Endothelial cell of umbilical vein (primary cell): ENCODE data around the gene UBE2M. TPM values are rescaled to one million over a fixed set of nuclear protein-coding genes. Genes with fewer than 3 reads are reported as not detected.

ENCODE experiments used
- BruUV-seq: library from RNA; stranded (reverse); fragments of 400-500 nt; replicated peaks from 2 replicates; lab custom pipeline; 2021; lab: Mats Ljungman, UMichigan
- CTCF ChIA-PET: fragments of 300-600, 350-600 bp; sonication (Branson Sonifier 250); formaldehyde crosslinking; loops from one replicate; lab custom pipeline; 2021; ENCODE audit warnings: antibody characterized with exemption, inconsistent platforms; lab: Charles Lee
- POLR2A ChIA-PET: fragments of 300-600, 350-600 bp; sonication (Branson Sonifier 250); formaldehyde crosslinking; loops from one replicate; lab custom pipeline; 2021; ENCODE audit warnings: antibody characterized with exemption, inconsistent platforms; lab: Charles Lee
- DNase-seq: peaks from one replicate; pipeline ENCODE4 v3.0.0-alpha.2; 2011; ENCODE audit warnings: low read depth, low spot score
- FAIRE-seq: peaks from 2 replicates; lab custom pipeline; 2011; peaks lifted over from hg19 to GRCh38; lab: Jason Lieb, UNC
- H2AFZ ChIP-seq: 2 replicates; pipeline ENCODE4 v1.6.0; 2012; ENCODE audit warnings: low read depth, low read length, control low read depth, inconsistent platforms
- H3K27ac ChIP-seq: 2 replicates; pipeline ENCODE4 v1.5.1; 2011; ENCODE audit warnings: low read depth, mild to moderate bottlenecking, control low read depth, low read length, moderate library complexity; ENCODE audit not compliant: insufficient read depth
- H3K27me3 ChIP-seq, 2 experiments: 2 replicates each; pipeline versions ENCODE4 v1.6.0 to v1.6.1; 2011; ENCODE audit warnings: low read length in 2 of 2, mixed read lengths in 1 of 2; ENCODE audit not compliant: control insufficient read depth in 2 of 2, insufficient read depth in 2 of 2
- H3K36me3 ChIP-seq, 2 experiments: 2 replicates in 1 of 2; 3 replicates in 1 of 2; pipeline ENCODE4 v1.5.1; 2011; ENCODE audit warnings: low read length in 2 of 2, mild to moderate bottlenecking in 1 of 2, moderate library complexity in 1 of 2; ENCODE audit not compliant: control insufficient read depth in 2 of 2, insufficient read depth in 2 of 2; ENCODE audit errors: extremely low read depth in 1 of 2
- H3K4me1 ChIP-seq: 3 replicates; pipeline ENCODE4 v1.5.1; 2011; ENCODE audit warnings: mild to moderate bottlenecking, low read length; ENCODE audit not compliant: control insufficient read depth, insufficient read depth; ENCODE audit errors: extremely low read depth
- H3K4me2 ChIP-seq: 2 replicates; pipeline ENCODE4 v1.6.1; 2011; ENCODE audit warnings: low read length, control low read depth, mixed read lengths; ENCODE audit not compliant: insufficient read depth
- H3K4me3 ChIP-seq, 3 experiments: fragments of 200-600 bp in 1 of 3; sonication (generic), shearing (Covaris generic) in 1 of 3; replicated peaks in 1 of 3; 2 replicates each; pipeline ENCODE4 v1.5.1; 2011 to 2016; ENCODE audit warnings: control low read depth in 3 of 3, low read length in 3 of 3, mild to moderate bottlenecking in 2 of 3, inconsistent platforms in 1 of 3, low read depth in 1 of 3, moderate library complexity in 1 of 3; ENCODE audit not compliant: insufficient read depth in 1 of 3
- H3K79me2 ChIP-seq: 2 replicates; pipeline ENCODE4 v1.6.0; 2012; ENCODE audit warnings: low read length, inconsistent platforms; ENCODE audit not compliant: control insufficient read depth, insufficient read depth
- H3K9ac ChIP-seq: replicated peaks from 2 replicates; pipeline ENCODE3; 2011; ENCODE audit warnings: low read length, control low read depth; ENCODE audit not compliant: insufficient read depth; ENCODE audit errors: extremely low read depth
- H3K9me1 ChIP-seq: replicated peaks from 3 replicates; pipeline ENCODE4 v1.6.0; 2011; ENCODE audit warnings: mild to moderate bottlenecking, low read length; ENCODE audit not compliant: control insufficient read depth, insufficient read depth; ENCODE audit errors: extremely low read depth
- H3K9me3 ChIP-seq: replicated peaks from 2 replicates; pipeline ENCODE4 v1.5.1; 2012; ENCODE audit warnings: low read length, inconsistent platforms; ENCODE audit not compliant: control insufficient read depth, insufficient read depth
- H4K20me1 ChIP-seq: replicated peaks from 2 replicates; pipeline ENCODE3; 2011; ENCODE audit warnings: mild to moderate bottlenecking, low read length; ENCODE audit not compliant: control insufficient read depth, insufficient read depth; ENCODE audit errors: extremely low read depth
- EZH2 ChIP-seq: IDR thresholded peaks from 2 replicates; pipeline ENCODE4 v1.6.1; 2012; ENCODE audit warnings: borderline replicate concordance, low read depth, mild to moderate bottlenecking, moderate library complexity, low read length, inconsistent platforms; ENCODE audit not compliant: severe bottlenecking
- FOS ChIP-seq: IDR thresholded peaks from 2 replicates; pipeline ENCODE4 v1.6.1; 2011; ENCODE audit warnings: mild to moderate bottlenecking, low read length, moderate library complexity, borderline replicate concordance; ENCODE audit not compliant: insufficient read depth
- GATA2 ChIP-seq: IDR thresholded peaks from 2 replicates; pipeline ENCODE4 v1.7.0; 2011; ENCODE audit warnings: low read depth, mild to moderate bottlenecking, moderate library complexity, mixed read lengths, low read length; ENCODE audit not compliant: insufficient read length, insufficient read depth
- JUN ChIP-seq: IDR thresholded peaks from 2 replicates; pipeline ENCODE4 v1.6.1; 2011; ENCODE audit warnings: borderline replicate concordance, low read depth; ENCODE audit not compliant: insufficient read length, insufficient read depth
- MYC ChIP-seq: IDR thresholded peaks from one replicate; pipeline ENCODE4 v1.6.1; 2011; ENCODE audit warnings: mild to moderate bottlenecking, low read depth, low read length
- POLR2A ChIP-seq: IDR thresholded peaks from 2 replicates; pipeline ENCODE4 v1.6.1; 2012; ENCODE audit warnings: low read depth, mild to moderate bottlenecking, control low read depth, low read length
- POLR2AphosphoS5 ChIP-seq: IDR thresholded peaks from 2 replicates; pipeline ENCODE4 v1.6.1; 2012; ENCODE audit warnings: low read depth, mild to moderate bottlenecking, control low read depth, low read length, moderate library complexity; ENCODE audit not compliant: insufficient read depth
- dilution Hi-C: fragments of 300-500 bp; cut with MboI; formaldehyde crosslinking; loops from one replicate; pipeline ENCODE4 v1.15.0; 2019; ENCODE audit warnings: low sequenced_read_pairs; ENCODE audit not compliant: extremely low pct_ligation_motif_present
- intact Hi-C: fragments of 100-400 bp; cut with micrococcal nuclease; formaldehyde crosslinking; loops from one replicate; pipeline ENCODE4 v1.10.0; 2022
- polyA plus RNA-seq, 4 experiments: library from polyadenylated mRNA; depleted of rRNA in 3 of 4; stranded (reverse) in 3 of 4; unstranded in 1 of 4; fragments of >200 nt; gene quantifications; 2 replicates each; pipeline versions ENCODE4 v1.2.1 to v1.2.3, GENCODE V29; 2011 to 2012; ENCODE audit warnings: missing spikeins in 1 of 4
- total RNA-seq: library from RNA; stranded (reverse); gene quantifications from 2 replicates; pipeline ENCODE4 v1.2.3, GENCODE V29; 2021
- TF ChIP-seq, protein P1 (sequence below): IDR thresholded peaks from 2 replicates; pipeline ENCODE4 v1.6.1; 2011; ENCODE audit not compliant: insufficient read depth, insufficient read length
- TF ChIP-seq, protein P2 (sequence below), 2 donors: IDR thresholded peaks; 1 replicate in 1 of 2; 2 replicates in 1 of 2; pipeline ENCODE4 v1.5.1; 2011; ENCODE audit warnings: low read length in 2 of 2, mild to moderate bottlenecking in 2 of 2, moderate library complexity in 2 of 2, control low read depth in 1 of 2, inconsistent platforms in 1 of 2, low read depth in 1 of 2; ENCODE audit not compliant: insufficient read depth in 1 of 2; ENCODE audit errors: extremely low read depth in 1 of 2

UBE2M gene
- total and polyA plus RNA-seq, 2 donors (not counting 3 experiments of a cell fraction or from before 2014, with no cell fraction given) = 87.8 to 102 TPM

DNA sequence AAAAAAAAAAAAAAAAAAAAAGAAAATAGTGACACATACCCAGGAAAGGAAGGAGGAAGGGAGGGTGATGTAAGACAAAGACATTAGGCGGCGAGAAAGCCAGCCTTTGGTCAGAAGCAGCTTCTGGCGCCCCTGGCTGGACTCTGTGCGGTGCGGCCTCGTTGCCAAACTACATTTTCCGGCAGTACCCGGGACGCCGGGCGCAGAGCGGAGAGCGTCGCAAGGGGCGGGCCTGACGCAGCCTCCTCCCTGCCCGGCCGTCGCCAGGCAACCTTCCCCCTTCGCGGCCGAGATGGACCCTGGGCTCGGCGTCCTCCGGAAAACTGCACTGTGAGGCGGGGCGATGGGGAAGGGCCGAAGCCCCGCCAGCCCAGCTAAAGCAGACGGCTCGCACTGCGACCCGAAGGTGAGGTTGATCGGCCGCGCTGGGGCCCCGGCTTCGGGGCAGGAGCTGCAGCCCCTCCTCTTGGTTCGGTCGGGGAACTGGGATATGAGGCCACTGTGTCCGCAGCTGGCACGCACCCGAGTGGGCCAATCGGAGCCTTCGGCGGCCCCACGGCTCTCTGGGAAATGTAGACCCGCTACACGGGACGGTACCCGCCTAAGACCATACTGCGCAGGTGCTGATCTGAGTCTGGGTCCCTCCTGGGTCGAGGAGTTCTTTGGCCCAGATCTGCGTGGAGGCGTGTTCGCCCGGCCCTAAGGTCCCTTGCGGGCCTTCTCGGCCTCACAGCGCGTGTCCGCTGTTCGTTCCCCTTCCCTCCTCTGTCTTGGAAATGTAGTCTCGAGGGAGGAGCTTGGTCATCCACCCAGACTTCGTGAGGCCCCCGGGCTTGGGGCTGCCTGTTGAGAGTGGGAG lies 17.0 kb upstream of the UBE2M start:
- FAIRE-seq = peak; percentile 97

More for the DNA sequence above, 17.0 kb upstream of the UBE2M start:
- dilution Hi-C loops (no loop called here), intact Hi-C loops (loop anchor here (1.0 kb wide), 1 partner anchor 56 kb away; the partner anchor contains the start of gene ZBTB45)
- peak overlapping the region; percentile 57 for H2AFZ ChIP-seq
- H3K27me3 ChIP-seq = no peaks in the 10 kb centered on the region
- H3K9me1 ChIP-seq = no peaks in the 10 kb centered on the region
- H4K20me1 ChIP-seq = no peaks in the 10 kb centered on the region
- no peaks in the 10 kb centered on the region for H3K9me3 ChIP-seq
- H3K36me3 ChIP-seq = peaks cover 0 to 7% of the 10 kb centered on the region in 2 experiments
- BruUV-seq = TSS peak; percentile 59
- H3K4me3 ChIP-seq = peak overlapping the region; percentile 61 to 78 (median 77)
- no peak for TF ChIP-seq GATA2
- no peak for TF ChIP-seq FOS
- TF ChIP-seq JUN = no peak
- no peak for TF ChIP-seq EZH2
- TF ChIP-seq POLR2A = peak; percentile 91
- TF ChIP-seq, protein P1, sequence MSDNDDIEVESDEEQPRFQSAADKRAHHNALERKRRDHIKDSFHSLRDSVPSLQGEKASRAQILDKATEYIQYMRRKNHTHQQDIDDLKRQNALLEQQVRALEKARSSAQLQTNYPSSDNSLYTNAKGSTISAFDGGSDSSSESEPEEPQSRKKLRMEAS = no peak
- TF ChIP-seq, protein P2, sequence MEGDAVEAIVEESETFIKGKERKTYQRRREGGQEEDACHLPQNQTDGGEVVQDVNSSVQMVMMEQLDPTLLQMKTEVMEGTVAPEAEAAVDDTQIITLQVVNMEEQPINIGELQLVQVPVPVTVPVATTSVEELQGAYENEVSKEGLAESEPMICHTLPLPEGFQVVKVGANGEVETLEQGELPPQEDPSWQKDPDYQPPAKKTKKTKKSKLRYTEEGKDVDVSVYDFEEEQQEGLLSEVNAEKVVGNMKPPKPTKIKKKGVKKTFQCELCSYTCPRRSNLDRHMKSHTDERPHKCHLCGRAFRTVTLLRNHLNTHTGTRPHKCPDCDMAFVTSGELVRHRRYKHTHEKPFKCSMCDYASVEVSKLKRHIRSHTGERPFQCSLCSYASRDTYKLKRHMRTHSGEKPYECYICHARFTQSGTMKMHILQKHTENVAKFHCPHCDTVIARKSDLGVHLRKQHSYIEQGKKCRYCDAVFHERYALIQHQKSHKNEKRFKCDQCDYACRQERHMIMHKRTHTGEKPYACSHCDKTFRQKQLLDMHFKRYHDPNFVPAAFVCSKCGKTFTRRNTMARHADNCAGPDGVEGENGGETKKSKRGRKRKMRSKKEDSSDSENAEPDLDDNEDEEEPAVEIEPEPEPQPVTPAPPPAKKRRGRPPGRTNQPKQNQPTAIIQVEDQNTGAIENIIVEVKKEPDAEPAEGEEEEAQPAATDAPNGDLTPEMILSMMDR (IDR thresholded peaks at IDR 0.05; ENCODE audit: extremely low read depth in 1 of 2, insufficient read depth in 1 of 2, low read depth in 1 of 2, low read length in 2 of 2) = no peak
- TF ChIP-seq MYC = no peak
- peak; percentile 83 for TF ChIP-seq POLR2AphosphoS5
- CTCF ChIA-PET = interaction anchor here (0.7 to 8.9 kb wide), 6 partner anchors 22 to 357 kb away, joined by 3 to 111 read pairs (median 6); partner anchors contain the start of genes TRIM28 and ZBTB45
- peaks cover 13% of the 10 kb centered on the region for H3K79me2 ChIP-seq
- H3K9ac ChIP-seq = peak overlapping the region; percentile 82
- POLR2A ChIA-PET = interaction anchor here (0.6 to 2.4 kb wide), 10 partner anchors 13 to 299 kb away, joined by 3 to 17 read pairs (median 4); partner anchors contain the start of genes CHMP2A, TRIM28 and ZBTB45
- peak overlapping the region; percentile 69 for H3K27ac ChIP-seq
- peak overlapping the region; percentile 79 for H3K4me2 ChIP-seq
- peaks cover 16% of the 10 kb centered on the region for H3K4me1 ChIP-seq
- DNase-seq = peak; percentile 95
